ENCODE results near the gene RNF130.

RNF130 gene, protein sequence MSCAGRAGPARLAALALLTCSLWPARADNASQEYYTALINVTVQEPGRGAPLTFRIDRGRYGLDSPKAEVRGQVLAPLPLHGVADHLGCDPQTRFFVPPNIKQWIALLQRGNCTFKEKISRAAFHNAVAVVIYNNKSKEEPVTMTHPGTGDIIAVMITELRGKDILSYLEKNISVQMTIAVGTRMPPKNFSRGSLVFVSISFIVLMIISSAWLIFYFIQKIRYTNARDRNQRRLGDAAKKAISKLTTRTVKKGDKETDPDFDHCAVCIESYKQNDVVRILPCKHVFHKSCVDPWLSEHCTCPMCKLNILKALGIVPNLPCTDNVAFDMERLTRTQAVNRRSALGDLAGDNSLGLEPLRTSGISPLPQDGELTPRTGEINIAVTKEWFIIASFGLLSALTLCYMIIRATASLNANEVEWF

DNA sequence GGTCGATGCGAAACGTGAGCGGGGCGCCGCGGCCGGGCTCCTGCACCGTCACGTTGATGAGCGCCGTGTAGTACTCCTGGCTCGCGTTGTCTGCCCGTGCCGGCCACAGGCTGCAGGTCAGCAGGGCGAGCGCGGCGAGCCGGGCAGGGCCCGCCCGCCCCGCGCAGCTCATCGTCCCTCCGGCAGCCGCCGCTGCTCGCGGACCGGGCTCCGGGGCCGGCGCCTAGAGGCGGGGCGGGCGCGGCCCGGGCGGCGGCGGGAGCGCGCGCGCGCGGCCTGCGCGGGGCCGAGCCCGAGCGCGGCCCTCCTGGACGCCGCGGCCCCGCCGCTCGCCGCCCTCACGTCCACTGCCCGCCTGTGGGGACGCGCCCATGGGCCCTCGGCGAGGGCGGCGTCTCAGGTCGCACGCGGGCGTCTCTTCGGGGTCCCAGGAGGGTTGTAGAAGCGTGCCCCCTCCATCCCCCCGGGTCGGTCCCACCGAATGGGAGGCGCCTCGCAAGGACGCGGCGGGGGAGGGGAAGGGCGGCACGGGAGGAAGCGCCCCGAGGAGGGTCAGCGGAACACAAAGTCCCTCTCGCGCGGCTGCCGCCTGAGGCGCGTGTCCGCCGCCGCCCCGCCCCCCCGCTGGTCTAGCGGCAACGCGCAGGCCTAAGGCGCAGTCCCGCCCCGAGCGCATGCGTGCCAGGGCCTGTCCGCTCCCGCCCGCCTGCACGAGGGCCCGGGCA lies at the start of gene RNF130:
Gene RNF130 (minus strand): TSS at position 229 of the 725 bp plus-strand sequence. CDS start 57 bp downstream, at position 172.
- peak; percentile 92 for DNase-seq (ENCODE audit: low spot score)

DNA sequence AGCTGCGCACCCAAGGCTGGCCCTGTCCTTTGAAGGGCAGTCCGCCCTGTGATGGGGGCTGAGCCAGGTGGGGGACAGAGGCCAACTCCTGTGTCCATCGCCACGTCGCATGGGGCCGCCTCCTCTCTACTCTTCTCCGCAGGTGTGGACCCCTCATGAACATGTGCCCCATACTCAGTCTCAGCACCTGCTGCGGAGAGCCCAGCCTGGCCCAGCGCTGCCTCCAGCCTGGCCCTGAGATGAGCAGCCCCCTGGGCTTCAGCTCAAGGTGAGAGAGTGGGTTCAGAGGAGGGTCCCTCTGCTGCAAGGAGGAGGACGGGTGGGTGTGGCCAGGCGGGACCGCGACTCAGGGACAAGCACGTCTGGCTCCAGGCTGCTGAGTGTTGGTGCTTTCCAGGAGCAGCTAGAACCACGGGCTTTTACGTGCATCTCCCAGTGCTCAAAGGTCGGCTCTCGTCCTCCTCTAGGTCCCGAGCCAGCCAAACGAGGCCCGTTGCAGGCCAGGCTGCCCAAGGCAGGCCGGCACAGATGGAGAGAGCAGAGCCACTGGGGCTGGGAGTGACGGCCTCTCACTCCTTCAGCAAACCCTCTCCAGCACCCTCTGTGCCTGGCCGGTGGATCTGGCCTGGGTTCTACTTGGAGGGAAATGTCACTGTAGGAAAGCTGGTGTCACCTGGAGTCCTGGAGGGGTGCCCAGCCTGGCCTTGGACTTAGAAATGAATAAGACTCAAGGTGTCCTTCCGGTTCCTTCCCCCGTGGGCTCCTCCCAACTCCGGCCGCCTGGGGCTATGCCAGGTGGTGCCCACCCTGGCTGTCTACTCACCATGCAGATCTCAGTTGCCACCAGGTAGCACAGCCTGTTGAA lies 48.9 kb upstream of the RNF130 start:
- DNase-seq (ENCODE audit: low spot score), result no peak

DNA sequence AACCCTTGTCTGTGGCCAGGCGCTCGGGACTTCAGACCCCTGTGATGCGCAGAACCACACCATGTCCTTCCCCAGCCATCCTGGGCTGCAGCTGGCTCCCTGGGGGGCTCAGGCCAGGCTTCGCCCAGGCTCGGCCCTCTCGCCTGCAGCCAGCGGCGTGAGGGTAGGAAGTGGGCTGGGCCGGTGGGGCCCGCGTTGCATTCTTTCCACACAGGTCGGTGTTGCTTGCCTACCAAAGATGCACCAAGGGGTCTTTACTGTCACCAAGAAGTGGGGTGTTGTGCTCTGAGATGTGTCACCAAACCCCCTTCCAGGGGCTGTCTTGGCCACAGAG lies 48.3 kb upstream of the RNF130 start:
- DNase-seq (ENCODE audit: low spot score), result no peak

DNA sequence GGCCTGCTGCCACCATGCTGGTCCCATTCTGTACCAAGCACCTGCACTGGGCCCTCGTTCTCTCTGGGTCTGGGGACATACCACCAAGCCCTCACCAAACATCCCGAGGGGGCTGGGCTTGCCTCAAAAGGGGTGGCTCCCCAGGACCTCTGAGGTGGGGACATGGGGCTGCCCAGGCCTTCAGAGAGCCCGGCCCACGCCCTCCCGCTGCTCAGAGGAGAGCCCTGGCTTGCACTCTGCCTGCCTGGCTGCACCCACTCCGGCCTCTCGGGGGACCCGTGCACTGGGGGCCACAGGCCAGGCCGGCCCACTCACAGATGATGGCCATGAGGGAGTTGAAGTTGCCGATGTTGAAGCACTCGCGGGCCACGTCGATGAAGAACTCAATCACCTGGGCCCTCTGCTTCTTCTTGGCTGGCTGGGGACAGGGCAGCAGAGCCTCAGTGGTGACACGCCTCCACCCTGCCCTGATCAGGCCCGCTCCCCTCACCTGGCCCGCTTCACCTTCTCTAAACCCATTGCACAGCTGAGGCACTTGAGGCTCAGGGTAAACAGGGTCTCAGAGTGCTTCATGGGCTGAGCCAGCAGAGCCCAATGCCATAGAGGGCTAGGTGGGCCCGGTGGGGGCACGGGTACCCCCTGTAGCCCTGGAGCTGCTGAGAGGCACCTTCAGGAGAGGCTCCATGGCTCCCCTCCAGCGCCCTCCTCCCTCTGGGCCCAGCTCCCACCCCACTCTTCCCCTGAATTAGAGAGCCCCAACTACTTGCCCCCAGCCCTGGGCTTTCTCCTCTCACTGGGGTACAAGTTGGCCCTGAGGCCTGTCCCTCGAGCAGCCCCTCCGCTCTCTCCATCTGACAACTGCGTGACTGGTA lies 47.7 kb upstream of the RNF130 start:
- DNase-seq (ENCODE audit: low spot score), result no peak

DNA sequence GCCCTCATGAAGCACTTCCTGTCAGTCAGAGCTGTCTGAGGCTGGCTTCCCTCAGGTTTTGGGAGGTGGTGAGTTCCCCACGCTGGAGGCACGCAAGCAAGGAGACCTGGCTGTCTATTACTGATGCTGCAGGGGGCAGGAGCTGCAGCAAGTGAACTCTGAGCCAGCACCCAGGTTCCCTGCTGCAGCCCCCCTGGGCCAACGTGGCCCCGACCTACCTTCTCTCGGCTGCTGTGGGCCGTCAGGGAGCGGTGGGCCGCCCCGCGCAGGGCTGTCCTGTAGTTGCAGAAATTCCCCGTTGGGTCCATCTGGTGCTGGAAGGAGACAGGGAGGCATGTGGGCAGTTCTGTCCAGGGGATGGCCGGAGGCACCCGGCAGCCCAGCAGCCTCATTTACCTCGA lies 46.8 kb upstream of the RNF130 start:
- no peak for DNase-seq (ENCODE audit: low spot score)

DNA sequence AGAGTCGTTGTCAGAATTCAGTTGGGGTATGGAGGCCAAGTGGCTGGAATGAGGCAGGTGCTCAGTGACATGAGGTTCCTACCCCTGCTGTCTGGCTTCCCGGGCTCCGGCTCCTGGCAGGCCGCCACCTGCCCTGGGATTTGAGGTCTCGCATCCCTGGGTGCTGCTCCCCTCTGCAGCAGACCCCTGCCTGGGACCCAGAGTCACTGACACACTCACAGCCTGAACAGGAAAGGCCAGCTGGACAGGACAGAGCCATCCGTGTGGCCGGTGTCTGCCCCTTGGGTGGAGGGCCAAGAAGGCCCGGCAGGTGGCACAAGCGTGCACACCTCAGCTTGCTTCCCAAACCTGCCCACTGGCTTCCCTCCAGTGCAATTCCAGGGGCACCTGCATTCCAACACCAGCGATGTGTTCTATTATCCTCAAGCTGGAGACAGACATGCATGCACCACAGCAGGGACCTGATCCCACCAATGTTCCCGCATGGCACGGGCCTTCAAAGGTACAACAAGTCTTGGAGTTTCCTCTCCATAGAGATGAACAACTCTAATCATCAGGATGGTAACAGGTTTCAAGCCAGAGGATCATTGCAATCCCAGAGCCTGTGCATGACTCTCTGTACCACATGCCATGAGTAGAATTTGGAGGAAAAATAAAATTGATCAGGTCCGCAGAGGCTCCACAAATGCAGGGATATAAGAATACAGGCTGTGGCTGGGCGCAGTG lies 45.6 kb upstream of the RNF130 start:
- peak; percentile 38 for DNase-seq (ENCODE audit: low spot score)

DNA sequence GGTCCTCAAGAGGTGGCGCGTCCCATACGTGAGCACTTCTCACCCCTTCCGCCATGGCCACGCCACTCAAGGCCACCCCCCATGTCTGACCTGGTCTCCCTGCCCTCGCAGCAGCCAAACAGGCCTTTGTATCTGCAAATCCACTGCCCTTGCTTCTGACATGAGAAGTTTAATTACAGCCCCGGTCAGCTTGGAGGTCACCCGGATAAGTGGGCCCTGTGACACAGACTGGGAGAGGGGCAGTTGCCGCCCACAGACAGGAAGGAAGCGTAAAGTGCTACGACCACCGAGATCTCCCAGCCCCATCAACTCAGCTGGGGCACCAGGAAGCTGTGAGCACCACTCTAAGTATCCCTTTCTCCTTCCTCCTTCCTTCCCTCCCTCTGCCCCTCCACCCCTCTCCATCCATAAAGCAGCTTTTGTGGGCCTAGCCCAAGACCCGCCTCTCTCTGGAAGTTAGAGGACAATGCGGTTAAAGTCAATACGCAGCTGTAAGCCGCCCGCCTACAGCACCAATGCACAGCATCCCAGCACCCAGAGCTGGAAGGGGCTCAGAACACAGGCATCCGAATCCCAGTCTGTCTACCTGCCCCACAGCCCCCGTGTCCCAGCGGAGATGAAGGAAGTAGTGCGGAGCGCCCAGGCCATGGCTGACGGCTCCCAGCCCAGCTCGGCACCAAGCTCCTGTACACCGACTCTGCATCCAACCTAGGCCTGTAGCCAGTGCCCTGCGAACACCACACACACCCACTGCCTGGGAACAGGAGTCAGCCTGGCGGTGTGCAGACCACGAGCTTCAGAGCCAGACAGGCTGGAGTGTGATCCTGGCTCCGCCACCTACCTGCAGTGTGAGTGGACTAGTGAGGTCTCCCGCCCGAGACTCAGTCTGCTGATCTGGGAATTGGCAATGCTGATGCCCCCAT lies 44.8 kb upstream of the RNF130 start:
- DNase-seq (ENCODE audit: low spot score), result no peak

DNA sequence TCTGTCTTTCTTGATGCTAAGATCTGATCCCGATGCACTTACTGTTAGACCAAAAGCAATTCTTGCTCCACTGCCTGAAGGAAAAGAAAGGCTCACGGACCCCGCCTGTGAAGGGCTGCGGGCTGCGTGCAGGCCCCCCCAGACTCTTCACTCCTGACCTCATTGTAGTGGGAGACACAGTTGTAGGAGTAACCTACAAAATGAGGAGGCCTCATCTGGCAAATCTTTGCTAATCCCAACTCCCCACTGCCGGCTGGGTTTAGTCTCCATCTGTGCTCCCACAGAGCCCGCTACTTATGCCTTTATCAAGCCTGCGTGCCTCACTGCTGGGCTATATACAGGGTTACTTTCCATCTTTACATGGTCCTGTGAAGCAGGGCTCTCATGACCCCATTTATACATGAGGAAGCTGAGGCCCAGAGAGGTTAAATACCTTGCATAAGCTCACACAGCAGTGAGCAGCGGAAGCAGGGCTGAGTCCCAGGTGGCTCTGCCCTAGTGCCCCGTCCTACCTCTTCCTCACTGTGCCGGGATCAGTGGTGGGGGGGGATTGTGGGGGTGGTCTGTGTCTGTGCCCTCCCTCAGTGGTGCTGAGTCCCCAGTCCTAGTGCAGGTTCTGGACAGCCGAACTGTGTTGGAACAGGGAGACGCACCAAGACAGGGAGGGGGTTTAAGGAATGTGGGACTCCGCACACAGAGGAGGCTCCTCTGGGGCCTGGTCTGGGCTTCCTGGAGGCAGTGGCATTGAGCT lies 43.9 kb upstream of the RNF130 start:
- DNase-seq (ENCODE audit: low spot score), result no peak

DNA sequence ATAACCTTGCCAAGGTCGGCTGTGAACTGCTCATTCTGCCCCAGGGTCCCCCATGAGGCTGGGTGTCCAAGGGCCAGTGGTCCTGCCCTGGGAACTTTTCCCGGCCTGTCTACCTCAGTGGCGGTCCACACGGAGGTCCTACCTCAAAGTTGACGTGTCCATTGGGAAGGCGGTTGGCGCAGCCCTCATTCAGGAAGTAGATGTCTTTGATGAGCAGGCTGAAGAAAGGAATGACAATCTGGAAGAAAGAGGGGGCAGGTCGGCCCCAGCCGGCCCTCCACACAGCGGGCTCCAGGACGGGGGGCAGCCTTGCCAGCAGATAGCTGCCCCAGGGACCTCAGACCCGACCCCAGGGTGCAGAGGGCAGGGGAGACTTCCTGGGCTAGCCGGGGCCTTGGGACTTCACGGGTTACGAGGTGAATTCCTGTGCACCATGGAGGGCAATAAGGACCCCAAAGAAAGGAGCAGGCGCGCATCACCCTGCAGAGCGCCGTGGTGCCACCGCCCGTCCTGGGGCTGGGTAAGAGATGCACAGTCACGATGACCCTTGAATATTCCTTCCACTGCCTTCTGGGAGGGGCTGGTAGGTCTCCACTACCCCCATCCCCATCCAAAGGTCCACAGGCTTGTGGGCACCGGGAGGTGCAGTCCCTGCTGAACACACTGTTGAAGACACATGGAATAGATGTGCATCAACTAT lies 42.9 kb upstream of the RNF130 start:
- no peak for DNase-seq (ENCODE audit: low spot score)

DNA sequence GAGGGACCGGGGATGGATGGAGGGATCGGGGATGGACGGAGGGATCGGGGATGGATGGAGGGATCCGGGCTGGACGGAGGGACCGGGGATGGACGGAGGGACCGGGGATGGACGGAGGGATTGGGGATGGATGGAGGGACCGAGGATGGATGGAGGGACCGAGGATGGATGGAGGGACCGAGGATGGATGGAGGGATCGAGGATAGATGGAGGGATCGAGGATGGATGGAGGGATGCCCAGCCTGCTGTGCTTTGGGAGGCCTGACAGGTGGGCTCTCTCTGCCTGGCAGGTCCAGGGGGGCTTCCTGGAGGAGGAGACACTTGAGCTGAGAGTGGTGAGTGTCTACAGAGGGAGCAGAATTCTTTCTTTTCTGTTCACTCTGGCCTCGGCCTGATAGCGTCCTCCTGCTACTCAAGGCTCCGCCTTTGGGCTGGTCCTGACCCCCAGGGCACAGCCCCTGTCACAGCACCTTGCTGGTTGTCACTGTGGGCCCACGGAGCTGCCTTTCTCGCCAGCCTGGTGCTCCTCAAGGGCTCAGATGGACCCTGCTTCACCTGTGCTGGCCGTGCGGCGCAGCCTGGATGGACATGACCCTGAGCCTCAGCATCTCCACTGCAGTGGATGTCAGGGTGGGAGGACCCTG lies 42.2 kb upstream of the RNF130 start:
- no peak for DNase-seq (ENCODE audit: low spot score)

DNA sequence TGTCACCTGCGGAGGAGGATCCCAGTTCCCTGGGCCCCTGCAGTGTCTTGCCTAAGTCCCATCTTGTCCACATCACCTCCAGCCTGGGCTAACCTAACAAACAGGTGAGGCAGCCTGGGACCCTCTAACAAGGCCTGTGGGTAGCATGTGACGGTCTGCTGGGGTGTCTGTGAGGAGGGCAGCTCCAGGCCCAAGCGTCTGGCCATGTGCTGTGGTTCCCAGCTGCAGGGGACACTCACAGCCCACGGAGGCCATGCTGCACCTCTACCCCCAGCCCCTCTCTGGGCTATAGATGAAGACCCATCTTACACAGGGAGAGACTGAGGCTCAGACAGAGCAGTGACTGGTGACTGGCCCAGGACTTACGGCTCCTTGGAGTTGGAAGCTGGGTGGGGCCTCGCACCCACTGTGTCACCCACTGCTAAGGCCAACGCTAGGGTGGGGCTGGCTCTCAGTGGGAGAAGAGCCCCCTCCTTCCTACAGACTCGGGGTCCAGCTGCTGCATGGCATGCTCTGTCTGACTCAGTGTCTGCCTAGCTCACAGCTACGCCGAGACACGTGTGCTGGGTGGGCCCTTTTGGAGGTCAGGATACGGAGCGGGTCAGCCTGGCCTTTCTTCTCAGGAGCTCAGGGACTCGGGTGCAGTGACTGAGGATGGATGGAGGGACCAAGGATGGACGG lies 40.8 kb upstream of the RNF130 start:
- DNase-seq (ENCODE audit: low spot score), result no peak

DNA sequence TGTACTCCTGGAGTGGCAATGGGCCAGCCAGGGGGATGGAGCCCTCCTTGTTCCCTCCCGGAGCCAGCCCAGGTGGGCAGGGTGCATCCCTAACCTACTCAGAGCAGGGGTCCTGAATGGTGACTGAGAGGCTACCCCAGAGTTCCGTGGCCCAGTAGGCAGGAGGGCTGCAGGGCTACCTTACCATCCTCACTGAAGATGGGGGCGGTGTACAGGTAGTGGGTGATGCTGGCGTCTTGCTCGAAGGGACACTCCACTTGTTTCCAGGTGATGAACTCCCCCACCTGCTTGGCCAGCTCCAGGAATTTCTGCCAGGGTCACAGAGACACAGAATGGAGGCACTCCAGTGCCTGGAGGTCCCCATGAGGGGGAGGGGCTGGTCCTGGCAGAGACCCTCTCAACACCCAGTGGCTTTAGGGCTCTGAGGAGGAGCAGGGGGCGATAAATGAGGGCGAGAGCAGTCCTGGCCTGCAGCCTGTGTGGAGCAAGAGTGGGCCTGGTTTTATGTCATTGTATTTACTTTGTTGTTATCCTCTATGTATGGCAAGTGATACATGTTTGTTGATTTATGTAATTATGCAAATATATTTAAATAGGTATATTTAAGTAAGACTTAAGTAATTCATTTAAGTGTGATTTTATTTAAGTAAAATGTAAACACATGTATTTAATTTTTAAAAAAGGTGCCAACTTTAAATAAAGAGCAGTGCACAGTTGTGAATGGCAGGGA lies 39.9 kb upstream of the RNF130 start:
- DNase-seq (ENCODE audit: low spot score), result no peak

DNA sequence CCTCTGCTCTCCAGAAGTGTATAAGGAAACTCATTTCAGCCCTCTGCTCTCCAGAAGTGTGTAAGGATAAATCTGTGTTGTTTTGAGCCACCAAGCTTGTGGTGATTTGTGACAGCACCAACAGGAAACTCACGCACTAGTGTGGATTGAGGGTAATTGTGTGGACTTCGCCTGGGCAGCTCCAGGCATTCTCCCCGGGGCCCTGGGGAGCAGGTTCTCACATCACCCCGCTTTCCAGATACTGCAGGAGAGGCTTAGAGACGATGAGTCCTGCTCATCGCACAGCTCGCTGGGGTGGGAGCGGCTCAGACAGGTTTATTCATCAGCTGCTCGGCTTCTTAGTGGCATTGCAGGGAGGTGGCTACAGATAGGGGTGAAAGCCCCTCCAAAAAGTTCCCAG lies 38.4 kb upstream of the RNF130 start:
- no peak for DNase-seq (ENCODE audit: low spot score)

DNA sequence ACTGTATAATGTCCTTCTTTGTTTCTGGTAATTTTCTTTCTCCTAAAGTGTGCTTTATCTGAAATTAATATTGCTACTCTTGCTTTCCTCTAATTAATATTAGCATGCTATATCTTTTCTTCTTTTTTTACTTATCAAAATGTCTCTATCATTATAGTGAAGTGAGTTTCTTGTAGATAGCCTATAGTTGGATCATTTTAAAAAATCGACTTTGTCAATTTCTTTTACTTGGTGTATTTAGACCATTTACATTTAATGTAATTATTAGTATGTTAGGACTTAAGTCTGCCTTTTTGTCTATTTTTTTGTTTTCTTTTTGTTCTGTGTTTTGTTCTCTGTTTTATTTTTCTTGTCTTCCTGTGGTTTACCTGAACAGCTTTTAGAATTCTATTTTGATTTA lies 35.4 kb upstream of the RNF130 start:
- no peak for DNase-seq (ENCODE audit: low spot score)

DNA sequence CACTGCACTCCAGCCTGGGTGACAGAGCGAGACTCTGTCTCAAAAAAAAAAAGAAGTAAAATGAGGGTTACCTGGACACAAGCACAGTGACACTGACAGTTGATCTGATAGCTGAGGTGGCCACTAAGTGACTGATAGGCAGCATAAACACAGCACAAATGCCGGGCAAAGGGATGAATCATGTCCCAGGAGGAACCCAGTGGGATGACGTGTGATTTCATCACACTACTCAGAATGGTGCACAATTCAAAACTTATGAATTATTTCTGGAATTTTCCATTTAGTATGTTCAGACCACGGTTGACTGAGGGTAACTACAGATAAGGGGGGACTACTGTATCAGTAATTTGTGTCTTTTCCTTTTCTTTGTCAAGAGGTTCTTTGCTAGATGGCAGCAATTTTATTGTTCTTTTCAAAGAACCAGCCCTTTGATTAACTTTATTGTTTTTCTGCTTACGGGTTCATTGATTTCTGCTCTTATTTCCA lies 34.3 kb upstream of the RNF130 start:
- peak; percentile 57 for DNase-seq (ENCODE audit: low spot score)

DNA sequence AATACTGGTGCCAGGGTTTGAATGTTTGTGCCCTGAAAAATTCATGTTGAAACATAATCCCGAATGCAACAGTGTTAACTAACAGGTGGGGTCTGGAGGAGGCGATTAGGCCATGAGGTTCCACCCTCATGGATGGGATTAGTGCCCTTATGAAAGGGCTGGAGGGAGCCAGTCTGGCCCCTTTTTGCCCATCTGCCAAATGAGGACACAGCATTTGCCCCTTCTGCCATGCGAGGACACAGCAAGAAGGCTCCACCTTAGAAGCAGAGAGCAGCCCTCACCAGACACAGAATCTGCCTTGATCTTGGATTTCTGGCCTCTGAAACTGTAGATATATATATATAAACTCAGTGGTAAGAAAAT lies 32.6 kb upstream of the RNF130 start:
- DNase-seq (ENCODE audit: low spot score), result no peak

All from SW480 (cell line).